BLaER1 treated with 17β-estradiol and CSF1 and Interleukin-3, amounts not matched to agents 10 nM and 100 nM (cell line): ENCODE data around the gene GAP43.
A peak's percentile ranks its signal among the peaks of the same experiment; 100 is the strongest.

Experiments used
- H3K27ac ChIP-seq, 11 experiments: shearing (Covaris generic); formaldehyde crosslinking; 2 replicates each; pipeline ENCODE4 v1.8.1; 2022
- H3K27me3 ChIP-seq, 11 experiments: shearing (Covaris generic); formaldehyde crosslinking; 2 replicates each; pipeline ENCODE4 v1.8.1; 2022
- H3K36me3 ChIP-seq, 11 experiments: shearing (Covaris generic); formaldehyde crosslinking; 2 replicates each; pipeline ENCODE4 v1.8.1; 2022
- H3K4me1 ChIP-seq, 10 experiments: shearing (Covaris generic); formaldehyde crosslinking; 2 replicates each; pipeline ENCODE4 v1.8.1; 2022
- H3K4me2 ChIP-seq, 11 experiments: shearing (Covaris generic); formaldehyde crosslinking; 2 replicates each; pipeline ENCODE4 v1.8.1; 2022
- H3K4me3 ChIP-seq, 10 experiments: shearing (Covaris generic); formaldehyde crosslinking; 2 replicates each; pipeline ENCODE4 v1.8.1; 2022
- H3K9ac ChIP-seq, 11 experiments: shearing (Covaris generic); formaldehyde crosslinking; 2 replicates each; pipeline ENCODE4 v1.8.1; 2022
- H3K9me3 ChIP-seq, 11 experiments: shearing (Covaris generic); formaldehyde crosslinking; replicated peaks in 1 of 11; 2 replicates each; pipeline ENCODE4 v1.8.1; 2022
- H4K20me1 ChIP-seq, 11 experiments: shearing (Covaris generic); formaldehyde crosslinking; 2 replicates each; pipeline ENCODE4 v1.8.1; 2022
- Cebpa-rat ChIP-seq, 11 experiments: shearing (Covaris generic); IDR thresholded peaks; 2 replicates each; pipeline ENCODE4 v1.8.1; 2022

Gene GAP43

GRCh38 chr3:115666920-115667737 is 43.8 kb downstream of the GAP43 start:
- Histone ChIP-seq H3K27ac (no peak overlapping the region), H4K20me1 (no peaks in the 10 kb centered on the region), H3K9ac (no peak overlapping the region), H3K9me3 (no peaks in the 10 kb centered on the region), H3K4me1 (peaks cover 0 to 11% (median 4%) of the 10 kb centered on the region in 10 experiments; a peak in 13 of 20 replicates), H3K36me3 (no peaks in the 10 kb centered on the region), H3K27me3 (no peaks in the 10 kb centered on the region), H3K4me2 (peak overlapping the region in 3 of 11 experiments; percentile 10 to 19 (median 15); a peak in 1 of 22 replicates), H3K4me3 (no peak overlapping the region)
- no peak for TF ChIP-seq Cebpa-rat (IDR thresholded peaks at IDR 0.05)

- Histone ChIP-seq H3K27ac (no peak overlapping the region), H3K4me3 (no peak overlapping the region), H4K20me1 (no peaks in the 10 kb centered on the region), H3K4me2 (no peak overlapping the region), H3K9me3 (no peaks in the 10 kb centered on the region), H3K4me1 (peaks cover 0 to 13% (median 9%) of the 10 kb centered on the region in 10 experiments; a peak in 11 of 20 replicates), H3K9ac (no peak overlapping the region), H3K27me3 (no peaks in the 10 kb centered on the region), H3K36me3 (no peaks in the 10 kb centered on the region)
- no peak for TF ChIP-seq Cebpa-rat (IDR thresholded peaks at IDR 0.05)
These were observed 44.4 kb downstream of the GAP43 start for GRCh38 chr3:115667738-115668065.

- H3K9me3 ChIP-seq, result no peaks in the 10 kb centered on the region
- no peak overlapping the region for H3K9ac ChIP-seq
- no peak overlapping the region for H3K4me3 ChIP-seq
- no peaks in the 10 kb centered on the region for H4K20me1 ChIP-seq
- H3K4me1 ChIP-seq, result peaks cover 0 to 13% (median 9%) of the 10 kb centered on the region in 10 experiments; a peak in 11 of 20 replicates
- no peaks in the 10 kb centered on the region for H3K36me3 ChIP-seq
- peaks cover 0 to 22% (median 0%) of the 10 kb centered on the region in 11 experiments; a peak in 4 of 22 replicates for H3K27me3 ChIP-seq
- TF ChIP-seq Cebpa-rat (IDR thresholded peaks at IDR 0.05), result no peak
- no peak overlapping the region for H3K27ac ChIP-seq
- no peak overlapping the region for H3K4me2 ChIP-seq
These were observed 47.6 kb downstream of the GAP43 start for GRCh38 chr3:115670911-115671310.

- Histone ChIP-seq H3K4me1 (peaks cover 0 to 12% (median 8%) of the 10 kb centered on the region in 10 experiments; a peak in 11 of 20 replicates), H3K4me3 (no peak overlapping the region), H3K36me3 (no peaks in the 10 kb centered on the region), H3K9ac (no peak overlapping the region), H3K27me3 (peaks cover 0 to 32% (median 0%) of the 10 kb centered on the region in 11 experiments; a peak in 4 of 22 replicates), H3K9me3 (no peaks in the 10 kb centered on the region), H3K4me2 (peak overlapping the region in 7 of 11 experiments; percentile 1 to 34 (median 18); a peak in 7 of 22 replicates), H3K27ac (no peak overlapping the region), H4K20me1 (no peaks in the 10 kb centered on the region)
- no peak for TF ChIP-seq Cebpa-rat (IDR thresholded peaks at IDR 0.05)
These were observed 48.6 kb downstream of the GAP43 start for GRCh38 chr3:115671761-115672455.

- no peaks in the 10 kb centered on the region for H3K36me3 ChIP-seq
- no peak overlapping the region for H3K9ac ChIP-seq
- no peak overlapping the region for H3K4me2 ChIP-seq
- TF ChIP-seq Cebpa-rat (IDR thresholded peaks at IDR 0.05), result no peak
- peaks cover 0 to 49% (median 0%) of the 10 kb centered on the region in 11 experiments; a peak in 4 of 22 replicates for H3K27me3 ChIP-seq
- no peak overlapping the region for H3K27ac ChIP-seq
- peaks cover 0 to 9% (median 6%) of the 10 kb centered on the region in 10 experiments; a peak in 8 of 20 replicates for H3K4me1 ChIP-seq
- no peaks in the 10 kb centered on the region for H4K20me1 ChIP-seq
- H3K9me3 ChIP-seq, result no peaks in the 10 kb centered on the region
- H3K4me3 ChIP-seq, result no peak overlapping the region
These were observed 50.6 kb downstream of the GAP43 start for GRCh38 chr3:115673881-115674280.

- H3K36me3 ChIP-seq, result no peaks in the 10 kb centered on the region
- no peak overlapping the region for H3K4me3 ChIP-seq
- peaks cover 0 to 67% (median 0%) of the 10 kb centered on the region in 11 experiments; a peak in 5 of 22 replicates for H3K27me3 ChIP-seq
- H3K9me3 ChIP-seq, result no peaks in the 10 kb centered on the region
- H3K4me1 ChIP-seq, result peaks cover 0 to 20% (median 13%) of the 10 kb centered on the region in 10 experiments; a peak in 13 of 20 replicates
- TF ChIP-seq Cebpa-rat (IDR thresholded peaks at IDR 0.05), result no peak
- no peaks in the 10 kb centered on the region for H4K20me1 ChIP-seq
- H3K4me2 ChIP-seq, result no peak overlapping the region
- no peak overlapping the region for H3K9ac ChIP-seq
- no peak overlapping the region for H3K27ac ChIP-seq
These were observed 53.0 kb downstream of the GAP43 start for GRCh38 chr3:115676336-115676735.

- no peak overlapping the region for H3K4me3 ChIP-seq
- no peak overlapping the region for H3K9ac ChIP-seq
- TF ChIP-seq Cebpa-rat (IDR thresholded peaks at IDR 0.05), result no peak
- H3K9me3 ChIP-seq, result no peaks in the 10 kb centered on the region
- H4K20me1 ChIP-seq, result no peaks in the 10 kb centered on the region
- H3K4me2 ChIP-seq, result peak overlapping the region in 5 of 11 experiments; percentile 7 to 24 (median 13); a peak in 6 of 22 replicates
- H3K27me3 ChIP-seq, result peaks cover 0 to 88% (median 0%) of the 10 kb centered on the region in 11 experiments; a peak in 5 of 22 replicates
- no peak overlapping the region for H3K27ac ChIP-seq
- H3K36me3 ChIP-seq, result no peaks in the 10 kb centered on the region
- peaks cover 0 to 12% (median 8%) of the 10 kb centered on the region in 10 experiments; a peak in 12 of 20 replicates for H3K4me1 ChIP-seq
These were observed 57.6 kb downstream of the GAP43 start for GRCh38 chr3:115680803-115681345.

GRCh38 chr3:115681736-115682135 is 58.4 kb downstream of the GAP43 start:
- no peaks in the 10 kb centered on the region for H3K36me3 ChIP-seq
- H3K27me3 ChIP-seq, result peaks cover 0 to 86% (median 0%) of the 10 kb centered on the region in 11 experiments; a peak in 5 of 22 replicates
- TF ChIP-seq Cebpa-rat (IDR thresholded peaks at IDR 0.05), result no peak
- H3K4me2 ChIP-seq, result no peak overlapping the region
- H3K4me1 ChIP-seq, result peaks cover 0 to 12% (median 8%) of the 10 kb centered on the region in 10 experiments; a peak in 12 of 20 replicates
- H3K4me3 ChIP-seq, result no peak overlapping the region
- H3K27ac ChIP-seq, result no peak overlapping the region
- H3K9me3 ChIP-seq, result no peaks in the 10 kb centered on the region
- no peaks in the 10 kb centered on the region for H4K20me1 ChIP-seq
- H3K9ac ChIP-seq, result no peak overlapping the region

- H3K9ac ChIP-seq, result no peak overlapping the region
- H3K36me3 ChIP-seq, result no peaks in the 10 kb centered on the region
- H3K4me1 ChIP-seq, result peaks cover 0 to 12% (median 8%) of the 10 kb centered on the region in 10 experiments; a peak in 12 of 20 replicates
- no peak for TF ChIP-seq Cebpa-rat (IDR thresholded peaks at IDR 0.05)
- H3K4me3 ChIP-seq, result no peak overlapping the region
- no peaks in the 10 kb centered on the region for H4K20me1 ChIP-seq
- H3K27ac ChIP-seq, result no peak overlapping the region
- H3K27me3 ChIP-seq, result peaks cover 0 to 74% (median 0%) of the 10 kb centered on the region in 11 experiments; a peak in 5 of 22 replicates
- H3K4me2 ChIP-seq, result no peak overlapping the region
- no peaks in the 10 kb centered on the region for H3K9me3 ChIP-seq
These were observed 60.0 kb downstream of the GAP43 start for GRCh38 chr3:115683305-115683704.
